Natural killer cell (primary cell): ENCODE measurements around the gene TRIM41. TPM values are rescaled to one million over a fixed set of nuclear protein-coding genes. Genes with fewer than 3 reads are reported as not detected.

ENCODE experiments used
- ATAC-seq, 3 donors: fragments of 150-1000 bp in 2 of 3; fragments of 200-7000 bp in 1 of 3; cut with Tn5 transposase; 1 replicate in 1 of 3; 2 replicates in 2 of 3; pipeline ENCODE4 v1.10.0; 2021; ENCODE audit warnings: mild to moderate bottlenecking in 2 of 3, moderate library complexity in 2 of 3
- DNase-seq, 2 donors: peaks; one replicate each; pipeline versions ENCODE4 v3.0.0 to v3.0.0-alpha.2; 2013 to 2021; ENCODE audit warnings: mixed read lengths in 1 of 2
- H3K27ac ChIP-seq: one replicate; pipeline ENCODE4 v1.5.1; 2013; ENCODE audit warnings: mild to moderate bottlenecking, low read length
- H3K27me3 ChIP-seq: one replicate; pipeline ENCODE4 v1.6.1; 2013; ENCODE audit warnings: low read length; ENCODE audit not compliant: control insufficient read depth, insufficient read depth
- H3K36me3 ChIP-seq: one replicate; pipeline ENCODE4 v1.6.1; 2013; ENCODE audit warnings: low read length; ENCODE audit not compliant: control insufficient read depth, insufficient read depth
- H3K4me1 ChIP-seq: one replicate; pipeline ENCODE4 v1.6.1; 2013; ENCODE audit warnings: low read length; ENCODE audit not compliant: control insufficient read depth, insufficient read depth
- H3K4me3 ChIP-seq: one replicate; pipeline ENCODE4 v1.5.1; 2013; ENCODE audit warnings: low read length
- H3K9me3 ChIP-seq: one replicate; pipeline ENCODE4 v1.6.1; 2013; ENCODE audit warnings: low read length; ENCODE audit not compliant: control insufficient read depth, insufficient read depth
- H3K27ac Mint-ChIP-seq, 2 donors: one replicate each; pipeline ENCODE4 v1.8.0; 2022; ENCODE audit warnings: mild to moderate bottlenecking in 2 of 2, mixed read lengths in 2 of 2, moderate library complexity in 1 of 2
- H3K27me3 Mint-ChIP-seq, 2 donors: one replicate each; pipeline ENCODE4 v1.8.0; 2022; ENCODE audit warnings: low read depth in 2 of 2, mixed read lengths in 2 of 2
- H3K36me3 Mint-ChIP-seq: one replicate; pipeline ENCODE4 v1.8.0; 2022; ENCODE audit warnings: mixed read lengths
- H3K4me1 Mint-ChIP-seq, 2 donors: one replicate each; pipeline ENCODE4 v1.8.0; 2022; ENCODE audit warnings: mixed read lengths in 2 of 2
- H3K4me3 Mint-ChIP-seq: one replicate; pipeline ENCODE4 v1.8.0; 2022; ENCODE audit warnings: mild to moderate bottlenecking, moderate library complexity, mixed read lengths
- H3K9me3 Mint-ChIP-seq, 2 donors: one replicate each; pipeline ENCODE4 v1.8.0; 2022; ENCODE audit warnings: mixed read lengths in 2 of 2
- WGBS: methylation state at CpG from one replicate; pipeline ENCODE4 v1.1.7; 2013; ENCODE audit warnings: missing lambda C conversion rate; ENCODE audit not compliant: insufficient coverage; 5-methylcytosine and 5-hydroxymethylcytosine counted together
- intact Hi-C: fragments of 100-400 bp; cut with micrococcal nuclease; formaldehyde crosslinking; loops from one replicate; pipeline ENCODE4 v1.14.2; 2022
- total RNA-seq, 4 donors: library from RNA; stranded (reverse); fragments of 120-200 nt in 1 of 4; gene quantifications; one replicate each; pipeline versions ENCODE4 v1.2.3 to v1.2.4, GENCODE V29; 2013 to 2022
- TF ChIP-seq, protein P1 (sequence below): fragments of 200-600 bp; IDR thresholded peaks from one replicate; pipeline ENCODE4 v1.8.0; 2022; ENCODE audit warnings: antibody characterized with exemption

TRIM41 gene
- total RNA-seq, 3 donors from 2014 or later (not counting 1 experiment from before 2014, with no cell fraction given) = 33.4 to 41.6 (median 36.0) TPM

DNA sequence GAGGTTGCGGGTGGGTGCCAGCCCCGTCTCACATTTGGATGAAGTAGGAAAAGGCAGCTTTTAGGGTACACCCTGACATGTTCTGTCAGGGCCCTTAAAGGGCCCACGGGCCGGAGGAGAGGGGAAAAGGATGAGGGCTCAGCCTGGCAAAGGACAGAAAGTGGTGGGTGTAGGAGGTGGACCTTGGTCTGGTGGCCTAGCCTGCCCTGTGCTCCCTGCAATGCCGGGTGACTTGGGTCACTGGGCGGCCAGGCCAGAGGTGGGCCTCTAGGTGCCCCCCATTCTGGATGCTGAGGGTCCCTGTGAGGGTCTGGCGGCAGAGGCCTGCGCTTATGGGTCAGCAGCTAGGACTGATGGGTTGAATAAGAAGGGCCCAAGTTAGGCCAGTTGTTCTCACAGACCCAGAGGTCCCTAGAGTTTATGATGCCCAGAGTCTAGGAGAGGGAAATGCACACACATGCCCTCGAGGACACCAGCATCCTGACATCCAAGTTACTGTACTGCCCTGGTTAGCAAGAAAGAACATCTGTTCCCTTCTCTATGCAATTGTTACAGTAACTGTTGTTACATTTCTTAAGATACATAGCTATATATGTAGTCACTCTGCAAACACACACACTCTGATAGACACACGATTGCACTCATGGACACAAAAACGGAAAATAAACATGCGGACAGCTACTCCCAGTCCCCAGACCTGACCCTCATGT lies 30.6 kb upstream of the TRIM41 start:
- no peak for ATAC-seq
- Histone ChIP-seq H3K27ac (peak overlapping the region; percentile 68), H3K36me3 (no peaks in the 10 kb centered on the region), H3K4me1 (peaks cover 32% of the 10 kb centered on the region), H3K27me3 (no peaks in the 10 kb centered on the region), H3K4me3 (peak overlapping the region; percentile 91), H3K9me3 (no peaks in the 10 kb centered on the region)
- Mint-ChIP-seq H3K27me3 (peaks cover 6 to 15% of the 10 kb centered on the region in 2 donors), H3K4me1 (peaks cover 50 to 56% of the 10 kb centered on the region in 2 donors), H3K27ac (peak overlapping the region; percentile 99 to 100), H3K36me3 (peaks cover 10% of the 10 kb centered on the region), H3K9me3 (no peaks in the 10 kb centered on the region), H3K4me3 (peak overlapping the region; percentile 100)
- intact Hi-C loops = no loop called here
- DNase-seq = no peak
- 55% methylated on average over 10 of the region's 12 CpGs for WGBS
- TF ChIP-seq, protein P1, sequence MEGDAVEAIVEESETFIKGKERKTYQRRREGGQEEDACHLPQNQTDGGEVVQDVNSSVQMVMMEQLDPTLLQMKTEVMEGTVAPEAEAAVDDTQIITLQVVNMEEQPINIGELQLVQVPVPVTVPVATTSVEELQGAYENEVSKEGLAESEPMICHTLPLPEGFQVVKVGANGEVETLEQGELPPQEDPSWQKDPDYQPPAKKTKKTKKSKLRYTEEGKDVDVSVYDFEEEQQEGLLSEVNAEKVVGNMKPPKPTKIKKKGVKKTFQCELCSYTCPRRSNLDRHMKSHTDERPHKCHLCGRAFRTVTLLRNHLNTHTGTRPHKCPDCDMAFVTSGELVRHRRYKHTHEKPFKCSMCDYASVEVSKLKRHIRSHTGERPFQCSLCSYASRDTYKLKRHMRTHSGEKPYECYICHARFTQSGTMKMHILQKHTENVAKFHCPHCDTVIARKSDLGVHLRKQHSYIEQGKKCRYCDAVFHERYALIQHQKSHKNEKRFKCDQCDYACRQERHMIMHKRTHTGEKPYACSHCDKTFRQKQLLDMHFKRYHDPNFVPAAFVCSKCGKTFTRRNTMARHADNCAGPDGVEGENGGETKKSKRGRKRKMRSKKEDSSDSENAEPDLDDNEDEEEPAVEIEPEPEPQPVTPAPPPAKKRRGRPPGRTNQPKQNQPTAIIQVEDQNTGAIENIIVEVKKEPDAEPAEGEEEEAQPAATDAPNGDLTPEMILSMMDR = no peak

DNA sequence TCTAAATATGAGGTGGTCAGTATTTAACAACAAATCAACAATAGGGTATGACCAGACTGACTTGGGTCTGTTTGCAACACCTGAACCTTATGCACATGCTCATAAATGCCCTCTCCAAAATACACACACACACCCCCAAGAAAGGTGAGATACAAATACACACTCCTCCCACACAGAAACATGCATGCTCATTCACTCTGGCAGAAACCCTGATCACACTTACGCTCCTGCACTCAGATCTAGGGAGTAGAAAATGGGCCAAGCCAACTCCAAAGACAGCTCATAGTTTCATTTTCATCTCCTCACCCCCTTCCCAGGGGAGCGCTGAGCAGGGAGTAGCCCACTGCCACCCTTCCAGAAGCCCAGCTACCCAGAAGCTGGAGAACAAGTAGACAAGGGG lies 29.4 kb upstream of the TRIM41 start:
- TF ChIP-seq, protein P1 = no peak
- H3K27ac Mint-ChIP-seq = peak overlapping the region in 1 of 2 donors; percentile 100
- Histone ChIP-seq H3K27me3 (no peaks in the 10 kb centered on the region), H3K27ac (no peak overlapping the region), H3K36me3 (no peaks in the 10 kb centered on the region), H3K9me3 (no peaks in the 10 kb centered on the region), H3K4me3 (no peak overlapping the region), H3K4me1 (peaks cover 21% of the 10 kb centered on the region)
- no peak for ATAC-seq
- WGBS = 96% methylated on average over 2 of the region's 2 CpGs
- peaks cover 3 to 10% of the 10 kb centered on the region in 2 donors for H3K27me3 Mint-ChIP-seq
- peaks cover 4% of the 10 kb centered on the region for H3K36me3 Mint-ChIP-seq
- H3K4me3 Mint-ChIP-seq = no peak overlapping the region
- intact Hi-C loops = no loop called here
- H3K4me1 Mint-ChIP-seq = peaks cover 39 to 44% of the 10 kb centered on the region in 2 donors
- no peaks in the 10 kb centered on the region for H3K9me3 Mint-ChIP-seq
- no peak for DNase-seq

DNA sequence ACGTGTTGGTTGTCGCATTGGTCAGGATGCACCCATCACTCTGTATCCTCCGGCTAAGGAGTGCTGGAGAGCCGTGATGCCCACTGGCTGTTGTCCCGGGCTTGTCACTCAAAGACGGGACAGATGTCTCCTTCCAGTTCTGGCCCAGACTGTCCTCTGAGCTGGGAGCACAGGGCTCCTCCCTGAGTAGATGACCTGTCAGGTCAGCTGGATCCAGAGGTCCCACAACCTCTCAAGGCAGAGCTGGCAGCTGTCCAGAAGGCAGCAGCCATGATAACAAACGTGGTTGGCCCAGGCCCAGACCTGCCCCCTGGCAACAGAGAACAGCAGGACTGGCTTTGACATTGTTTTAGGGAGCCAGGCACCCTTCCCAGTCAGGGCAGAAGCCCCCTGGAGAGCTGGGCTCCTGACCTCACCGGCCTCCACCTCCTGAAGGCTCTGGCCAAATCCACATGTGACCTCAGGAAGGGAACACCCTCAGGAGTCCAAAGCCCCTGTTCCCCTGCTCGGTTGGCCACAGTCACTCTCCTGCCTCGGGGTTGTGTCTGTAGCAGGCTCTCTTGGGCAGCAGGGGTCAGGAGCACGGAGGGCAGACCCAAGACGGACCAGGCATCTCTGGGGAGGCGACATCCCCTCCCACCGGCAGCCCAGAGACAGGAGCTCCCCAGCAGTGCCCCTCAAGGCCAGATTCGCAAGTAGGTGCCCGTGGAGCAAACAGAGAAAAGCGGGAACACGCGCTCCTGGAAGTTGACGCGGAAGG lies 28.4 kb upstream of the TRIM41 start:
- 90% methylated on average over 21 of the region's 21 CpGs for WGBS
- peaks cover 21% of the 10 kb centered on the region for H3K4me1 ChIP-seq
- ATAC-seq (no peak), DNase-seq (no peak)
- H3K4me3 ChIP-seq = no peak overlapping the region
- no peaks in the 10 kb centered on the region for H3K36me3 ChIP-seq
- intact Hi-C loops = no loop called here
- H3K27me3 Mint-ChIP-seq = peaks cover 0 to 10% of the 10 kb centered on the region in 2 donors
- H3K9me3 Mint-ChIP-seq = no peaks in the 10 kb centered on the region
- no peaks in the 10 kb centered on the region for H3K27me3 ChIP-seq
- no peak overlapping the region for H3K27ac Mint-ChIP-seq
- no peak overlapping the region for H3K27ac ChIP-seq
- H3K9me3 ChIP-seq = no peaks in the 10 kb centered on the region
- no peaks in the 10 kb centered on the region for H3K36me3 Mint-ChIP-seq
- TF ChIP-seq, protein P1 = no peak
- peaks cover 29 to 34% of the 10 kb centered on the region in 2 donors for H3K4me1 Mint-ChIP-seq
- H3K4me3 Mint-ChIP-seq = no peak overlapping the region
